ENCODE measurements around the gene TRABD. TPM values are rescaled to one million over a fixed set of nuclear protein-coding genes. Genes with fewer than 3 reads are reported as not detected.
A peak's percentile ranks its signal among the peaks of the same experiment; 100 is the strongest.
"Not testable (repeated sequence)": the region's sequence is repeated elsewhere in the genome, so short reads cannot be mapped to it uniquely, and the experiment has no call there.

Gene TRABD
- total and polyA plus RNA-seq, 3 donors from 2014 or later: 23.7 to 45.3 (median 38.7) TPM

DNA sequence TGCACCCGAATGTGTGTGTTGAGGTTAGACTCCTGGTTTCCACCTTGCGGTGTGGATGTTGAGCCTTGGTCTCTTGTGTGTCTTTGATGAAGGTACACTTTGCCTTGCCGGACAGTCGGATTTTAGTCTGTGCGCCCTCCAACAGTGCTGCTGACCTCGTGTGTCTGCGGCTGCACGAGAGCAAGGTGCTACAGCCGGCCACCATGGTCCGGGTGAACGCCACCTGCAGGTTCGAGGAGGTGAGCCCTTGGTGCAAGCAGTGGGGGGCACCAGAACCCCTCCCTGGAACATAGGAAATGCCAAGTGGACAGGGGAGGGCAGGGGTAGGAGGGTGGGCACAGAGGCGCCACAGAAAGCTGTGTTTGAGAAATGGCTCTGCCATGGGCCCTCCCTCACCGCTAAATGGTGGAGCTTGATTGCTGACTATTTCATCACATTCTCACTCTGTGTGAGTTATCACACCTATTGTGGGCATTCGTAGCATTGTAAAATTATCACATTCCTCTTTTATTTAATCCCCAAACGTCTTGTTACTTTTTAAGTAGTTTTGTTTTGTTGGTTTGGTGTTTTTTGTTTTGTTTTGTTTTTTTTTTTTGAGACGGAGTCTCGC is 41.6 kb upstream of the TRABD start:
- Histone ChIP-seq H3K4me3 (no peak overlapping the region), H3K27ac (no peak overlapping the region), H3K9me3 (no peaks in the 10 kb centered on the region), H3K36me3 (ENCODE audit: low read depth, missing control alignments) (no peaks in the 10 kb centered on the region), H3K4me1 (peaks cover 8% of the 10 kb centered on the region), H3K27me3 (no peaks in the 10 kb centered on the region)
- intact Hi-C loops (cut with DNase I; ENCODE audit: low total_unique reads): loop anchor here (10.0 kb wide), 1 partner anchor 61 kb away; the partner anchor contains the start of gene SELENOO
- TF ChIP-seq CTCF (IDR thresholded peaks at IDR 0.05): no peak
- TF ChIP-seq POLR2A (IDR thresholded peaks at IDR 0.05): no peak
- no peak for DNase-seq
- 86 to 92% methylated on average over 18 of the region's 18 CpGs for WGBS, 2 donors

DNA sequence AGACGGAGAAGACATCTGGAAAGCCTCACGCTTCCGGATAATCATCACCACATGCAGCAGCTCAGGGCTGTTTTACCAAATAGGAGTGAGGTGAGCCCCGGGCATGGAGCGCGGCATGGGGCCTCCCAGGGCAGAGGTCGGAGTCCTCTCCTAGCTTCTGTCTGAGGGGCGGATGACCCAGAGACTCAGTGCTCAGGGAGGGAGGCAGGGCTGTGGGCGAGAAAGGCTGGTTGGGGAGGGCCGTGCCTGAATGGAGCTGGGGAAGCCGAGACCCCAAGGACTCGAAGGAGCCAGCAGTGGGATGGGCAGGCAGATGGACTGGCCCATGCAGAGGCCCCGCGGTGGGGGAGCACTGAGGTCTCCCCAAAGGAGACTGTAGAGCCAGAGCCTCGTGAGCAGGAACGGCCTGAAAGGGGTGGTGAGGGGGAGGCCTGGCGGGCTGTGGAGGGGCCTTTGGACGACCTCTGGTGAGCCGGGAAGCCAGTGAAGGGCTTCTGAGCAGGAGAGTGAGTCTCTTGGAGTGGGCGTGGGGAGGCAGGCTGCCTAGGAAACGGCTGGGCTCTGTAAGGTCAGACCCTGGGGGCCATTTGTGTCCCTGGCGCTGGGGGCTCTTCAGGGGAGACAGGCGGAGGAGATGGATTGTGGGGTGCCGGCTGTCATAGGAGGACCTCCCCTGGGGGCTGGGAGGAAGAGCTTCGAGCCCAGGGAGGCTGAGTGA is 39.8 kb upstream of the TRABD start:
- no peak for DNase-seq
- intact Hi-C loops (cut with DNase I; ENCODE audit: low total_unique reads): loop anchor here (10.0 kb wide), 1 partner anchor 59 kb away; the partner anchor contains the start of gene SELENOO
- TF ChIP-seq CTCF (IDR thresholded peaks at IDR 0.05) (no peak), POLR2A (IDR thresholded peaks at IDR 0.05) (no peak)
- Histone ChIP-seq H3K36me3 (ENCODE audit: low read depth, missing control alignments) (no peaks in the 10 kb centered on the region), H3K27me3 (no peaks in the 10 kb centered on the region), H3K27ac (no peak overlapping the region), H3K4me1 (peaks cover 8% of the 10 kb centered on the region), H3K9me3 (no peaks in the 10 kb centered on the region), H3K4me3 (no peak overlapping the region)
- 67 to 74% methylated on average over 22 to 25 of the region's 25 CpGs for WGBS, 2 donors

- Histone ChIP-seq H3K9me3 (no peaks in the 10 kb centered on the region), H3K27ac (peak overlapping the region in 1 of 2 donors; percentile 36), H3K36me3 (ENCODE audit: low read depth, missing control alignments) (no peaks in the 10 kb centered on the region), H3K4me1 (peaks cover 8% of the 10 kb centered on the region), H3K27me3 (no peaks in the 10 kb centered on the region), H3K4me3 (no peak overlapping the region)
- intact Hi-C loops (cut with DNase I; ENCODE audit: low total_unique reads): loop anchor here (10.0 kb wide), 1 partner anchor 58 kb away; the partner anchor contains the start of gene SELENOO
- TF ChIP-seq POLR2A (IDR thresholded peaks at IDR 0.05): no peak
- peak; percentile 59 to 83 (median 73) for TF ChIP-seq CTCF (IDR thresholded peaks at IDR 0.05)
- DNase-seq: peak; percentile 81
- 38 to 43% methylated on average over 26 to 27 of the region's 27 CpGs for WGBS, 2 donors
Observed at GRCh38 chr22:50146439-50147238, 39.1 kb upstream of the TRABD start.

DNA sequence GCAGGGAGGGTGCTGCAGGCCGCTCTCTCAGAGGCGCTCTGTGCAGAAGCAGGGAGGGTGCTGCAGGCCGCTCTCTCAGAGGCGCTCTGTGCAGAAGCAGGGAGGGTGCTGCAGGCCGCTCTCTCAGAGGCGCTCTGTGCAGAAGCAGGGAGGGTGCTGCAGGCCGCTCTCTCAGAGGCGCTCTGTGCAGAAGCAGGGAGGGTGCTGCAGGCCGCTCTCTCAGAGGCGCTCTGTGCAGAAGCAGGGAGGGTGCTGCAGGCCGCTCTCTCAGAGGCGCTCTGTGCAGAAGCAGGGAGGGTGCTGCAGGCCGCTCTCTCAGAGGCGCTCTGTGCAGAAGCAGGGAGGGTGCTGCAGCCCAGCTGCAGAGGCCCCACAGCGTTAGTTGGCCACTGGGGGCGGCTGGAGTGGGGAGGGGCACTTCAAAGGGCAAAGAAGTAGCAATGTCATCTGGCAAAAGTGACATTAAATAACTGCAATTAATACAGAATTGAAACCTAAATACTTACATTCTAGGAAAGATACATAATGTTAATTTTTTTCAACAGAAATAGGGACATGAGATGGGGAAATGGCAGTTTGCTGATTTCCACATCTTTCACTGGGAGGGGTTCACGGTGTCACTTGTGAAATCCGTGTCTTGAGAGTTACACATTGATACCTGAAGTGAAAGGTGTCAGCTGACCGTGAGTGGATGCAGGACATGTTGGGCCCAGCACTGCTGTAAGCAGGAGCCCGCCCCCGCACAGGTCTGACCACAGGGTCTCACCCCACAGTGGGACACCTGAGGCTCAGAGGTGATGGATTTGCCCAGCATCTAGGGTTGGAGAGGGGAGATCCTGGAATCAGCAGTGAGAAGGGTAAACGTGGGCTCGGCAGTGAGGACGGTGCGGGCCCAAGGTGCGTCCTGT is 38.2 kb upstream of the TRABD start:
- H3K27ac ChIP-seq; H3K4me1 ChIP-seq; H3K36me3 ChIP-seq (ENCODE audit: low read depth, missing control alignments); H3K4me3 ChIP-seq; H3K9me3 ChIP-seq; DNase-seq; H3K27me3 ChIP-seq: not testable (repeated sequence)
- intact Hi-C loops (cut with DNase I; ENCODE audit: low total_unique reads): loop anchor here (10.0 kb wide), 1 partner anchor 57 kb away; the partner anchor contains the start of gene SELENOO
- WGBS, 2 donors: 63 to 66% methylated on average over 15 to 16 of the region's 26 CpGs

Measured in testis (tissue), 3 donors.